Measurements from ENCODE around the gene RSBN1. TPM values are rescaled to one million over a fixed set of nuclear protein-coding genes. Genes with fewer than 3 reads are reported as not detected.

RSBN1 gene
- total RNA-seq, 2 experiments from 2014 or later: 13.6 to 14.3 TPM

DNA sequence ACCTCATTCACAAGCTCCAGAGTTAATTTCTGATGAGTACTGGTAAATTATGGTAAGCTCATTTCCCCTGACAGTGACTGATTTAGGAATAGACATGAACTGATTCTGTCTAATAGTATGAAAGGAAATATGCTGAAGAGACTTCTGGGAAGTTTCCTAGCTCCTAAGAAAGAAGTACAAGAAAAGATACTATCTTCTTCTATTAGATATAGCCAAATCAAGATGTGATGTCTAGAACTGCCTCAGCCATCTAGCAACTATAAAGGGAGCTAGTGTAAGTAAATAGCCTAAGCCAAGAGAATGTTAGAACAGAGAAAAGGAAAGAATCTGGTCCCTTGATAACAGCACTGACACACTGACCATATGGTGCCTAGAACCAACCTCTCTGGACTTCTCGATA, 42.2 kb downstream of the RSBN1 start:
- CTCF ChIA-PET: interaction anchor here (0.9 to 1.3 kb wide), 4 partner anchors 10 to 34 kb away, joined by 3 to 5 read pairs (median 3); no protein-coding TSS in a partner anchor
- Mint-ChIP-seq H3K9me3 (no peaks in the 10 kb centered on the region), H3K4me1 (ENCODE audit: low read depth) (peaks cover 32% of the 10 kb centered on the region), H3K27me3 (ENCODE audit: low read depth) (no peaks in the 10 kb centered on the region), H3K36me3 (ENCODE audit: low read depth) (peaks cover 16% of the 10 kb centered on the region), H3K4me3 (no peak overlapping the region), H3K27ac (no peak overlapping the region)
- no peak for DNase-seq
- intact Hi-C loops (cut with micrococcal nuclease): no loop called here

- CTCF ChIA-PET: interaction anchor here (1.1 to 1.3 kb wide), 2 partner anchors 9 to 12 kb away, joined by 3 read pairs; no protein-coding TSS in a partner anchor
- Mint-ChIP-seq H3K36me3 (ENCODE audit: low read depth) (peaks cover 16% of the 10 kb centered on the region), H3K27me3 (ENCODE audit: low read depth) (no peaks in the 10 kb centered on the region), H3K4me3 (no peak overlapping the region), H3K4me1 (ENCODE audit: low read depth) (peaks cover 32% of the 10 kb centered on the region), H3K9me3 (no peaks in the 10 kb centered on the region), H3K27ac (no peak overlapping the region)
- no peak for DNase-seq
- intact Hi-C loops (cut with micrococcal nuclease): no loop called here
Measured at GRCh38 chr1:113769601-113769970, 42.7 kb downstream of the RSBN1 start.

DNA sequence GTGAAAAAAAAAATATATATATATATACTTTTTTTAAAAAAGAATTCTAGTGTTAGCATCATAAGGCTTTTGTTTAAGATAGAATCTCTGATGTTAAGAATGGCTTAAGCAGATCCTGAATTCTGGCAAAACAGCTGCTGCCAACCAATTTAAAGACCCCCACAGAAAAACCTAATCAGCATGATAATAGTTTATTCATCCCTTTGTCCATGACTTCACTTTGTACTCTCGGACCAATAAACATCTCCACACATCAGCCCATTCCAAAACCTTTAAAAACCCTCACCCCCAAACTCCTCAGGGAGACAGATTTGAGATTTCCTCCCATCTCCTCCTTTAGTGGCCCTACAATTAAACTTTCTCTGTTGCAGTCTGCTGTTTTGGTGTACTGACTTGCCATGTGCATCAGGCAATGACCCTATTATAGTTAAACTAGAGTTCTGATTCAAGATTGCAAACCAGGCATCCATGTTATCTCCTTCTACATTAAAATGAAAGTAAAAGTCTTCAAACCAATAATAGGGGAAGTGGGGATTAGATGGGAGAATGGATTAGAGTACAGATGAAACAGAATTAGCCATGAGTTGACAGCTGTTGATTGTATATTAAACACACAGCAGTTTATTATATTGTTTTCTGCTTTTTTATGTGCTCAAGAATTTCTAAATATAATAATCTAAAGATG, 43.2 kb downstream of the RSBN1 start:
- peaks cover 32% of the 10 kb centered on the region for H3K4me1 Mint-ChIP-seq (ENCODE audit: low read depth)
- intact Hi-C loops (cut with micrococcal nuclease): no loop called here
- no peaks in the 10 kb centered on the region for H3K9me3 Mint-ChIP-seq
- no peak overlapping the region for H3K27ac Mint-ChIP-seq
- CTCF ChIA-PET: interaction anchor here (1.1 to 1.3 kb wide), 2 partner anchors 13 to 26 kb away, joined by 3 read pairs; no protein-coding TSS in a partner anchor
- H3K4me3 Mint-ChIP-seq: peak overlapping the region; percentile 3
- peaks cover 16% of the 10 kb centered on the region for H3K36me3 Mint-ChIP-seq (ENCODE audit: low read depth)
- no peaks in the 10 kb centered on the region for H3K27me3 Mint-ChIP-seq (ENCODE audit: low read depth)
- DNase-seq: no peak

DNA sequence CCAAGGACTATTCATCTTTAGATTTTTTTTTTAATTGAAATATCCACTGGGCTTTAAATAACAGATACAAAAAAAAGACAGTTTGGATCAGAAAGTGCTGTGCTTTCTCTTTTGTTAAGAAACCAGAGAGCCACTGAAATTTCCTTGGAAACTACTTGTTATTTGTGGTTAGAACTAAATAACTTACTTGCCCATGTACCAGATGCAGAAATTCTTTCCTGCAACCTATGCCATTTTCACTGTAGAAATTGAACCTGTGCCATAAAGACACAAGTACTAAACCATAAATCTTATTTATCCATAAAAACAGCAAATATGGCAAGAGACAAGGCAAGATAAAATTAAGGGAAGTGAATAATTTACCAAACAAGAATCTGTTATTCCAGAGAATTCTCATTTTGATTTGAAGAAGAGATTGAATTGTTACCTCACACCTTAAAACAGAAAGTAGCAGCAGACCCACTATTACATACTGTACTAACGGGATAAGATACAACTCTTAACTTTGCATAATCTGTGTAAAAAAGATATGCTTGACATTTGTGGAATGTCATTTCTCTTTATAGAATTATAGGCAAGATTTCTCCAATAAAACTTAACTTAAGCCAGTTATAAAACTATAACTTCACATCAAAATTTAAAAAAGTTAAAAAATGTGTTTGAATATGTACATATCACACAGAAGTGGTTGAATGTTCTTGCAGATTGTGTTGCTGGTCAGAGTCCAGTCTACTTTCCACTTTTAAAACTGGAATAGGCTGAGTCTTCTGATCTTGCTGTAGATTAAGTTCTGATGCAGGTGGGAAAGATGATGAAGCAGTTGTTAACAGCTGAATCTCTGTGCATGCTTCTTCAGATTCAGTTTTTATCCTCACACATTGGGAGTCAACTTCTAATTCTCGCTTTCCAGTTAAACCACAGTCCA, 46.7 kb downstream of the RSBN1 start:
- peaks cover 16% of the 10 kb centered on the region for H3K36me3 Mint-ChIP-seq (ENCODE audit: low read depth)
- CTCF ChIA-PET: no interaction called here
- H3K4me3 Mint-ChIP-seq: no peak overlapping the region
- intact Hi-C loops (cut with micrococcal nuclease): no loop called here
- H3K4me1 Mint-ChIP-seq (ENCODE audit: low read depth): peaks cover 26% of the 10 kb centered on the region
- no peaks in the 10 kb centered on the region for H3K9me3 Mint-ChIP-seq
- no peak overlapping the region for H3K27ac Mint-ChIP-seq
- no peaks in the 10 kb centered on the region for H3K27me3 Mint-ChIP-seq (ENCODE audit: low read depth)
- no peak for DNase-seq

DNA sequence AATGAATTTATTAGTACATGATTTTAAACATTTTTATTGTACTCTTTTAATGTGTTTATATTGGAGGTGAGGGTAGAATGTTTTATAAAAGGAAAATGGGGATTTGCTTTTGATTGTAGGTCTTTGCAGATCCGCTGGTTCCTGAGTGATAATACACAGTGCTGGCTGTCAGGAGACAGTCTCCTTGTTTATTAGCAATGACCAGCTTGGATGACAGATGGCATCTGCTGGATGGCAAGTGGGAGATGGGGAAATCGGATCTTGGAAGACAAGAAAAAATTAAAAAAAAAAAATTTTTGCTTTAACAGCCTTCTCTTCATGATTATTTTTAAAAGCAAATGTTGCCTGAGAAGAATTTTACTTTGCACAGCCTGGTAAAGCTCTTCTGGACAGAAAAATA, 48.6 kb downstream of the RSBN1 start:
- Mint-ChIP-seq H3K27me3 (ENCODE audit: low read depth) (no peaks in the 10 kb centered on the region), H3K27ac (no peak overlapping the region), H3K36me3 (ENCODE audit: low read depth) (peaks cover 14% of the 10 kb centered on the region), H3K4me3 (no peak overlapping the region), H3K9me3 (no peaks in the 10 kb centered on the region), H3K4me1 (ENCODE audit: low read depth) (peaks cover 19% of the 10 kb centered on the region)
- DNase-seq: no peak
- CTCF ChIA-PET: no interaction called here
- intact Hi-C loops (cut with micrococcal nuclease): no loop called here

GRCh38 chr1:113761937-113762336, 50.3 kb downstream of the RSBN1 start:
- H3K4me3 Mint-ChIP-seq: no peak overlapping the region
- no peaks in the 10 kb centered on the region for H3K27me3 Mint-ChIP-seq (ENCODE audit: low read depth)
- no peak for DNase-seq
- peaks cover 11% of the 10 kb centered on the region for H3K36me3 Mint-ChIP-seq (ENCODE audit: low read depth)
- CTCF ChIA-PET: no interaction called here
- no peak overlapping the region for H3K27ac Mint-ChIP-seq
- intact Hi-C loops (cut with micrococcal nuclease): no loop called here
- peaks cover 21% of the 10 kb centered on the region for H3K4me1 Mint-ChIP-seq (ENCODE audit: low read depth)
- H3K9me3 Mint-ChIP-seq: no peaks in the 10 kb centered on the region

- peak overlapping the region; percentile 96 for H3K27ac Mint-ChIP-seq
- CTCF ChIA-PET: interaction anchor here (0.6 to 1.4 kb wide), 4 partner anchors 10 to 142 kb away, joined by 3 read pairs; no protein-coding TSS in a partner anchor
- H3K4me3 Mint-ChIP-seq: peak overlapping the region; percentile 92
- no peaks in the 10 kb centered on the region for H3K27me3 Mint-ChIP-seq (ENCODE audit: low read depth)
- H3K36me3 Mint-ChIP-seq (ENCODE audit: low read depth): peaks cover 6% of the 10 kb centered on the region
- H3K4me1 Mint-ChIP-seq (ENCODE audit: low read depth): peaks cover 14% of the 10 kb centered on the region
- no peaks in the 10 kb centered on the region for H3K9me3 Mint-ChIP-seq
- DNase-seq: no peak
- intact Hi-C loops (cut with micrococcal nuclease): no loop called here
Measured at GRCh38 chr1:113760102-113761080, 51.9 kb downstream of the RSBN1 start.

GRCh38 chr1:113759333-113760101, 52.8 kb downstream of the RSBN1 start, which contains the start of gene PHTF1:
Gene PHTF1 (minus strand): TSS chr1:113759486. CDS start chr1:113758703, 783 bp downstream.
- DNase-seq: peak; percentile 63
- no peaks in the 10 kb centered on the region for H3K27me3 Mint-ChIP-seq (ENCODE audit: low read depth)
- CTCF ChIA-PET: interaction anchor here (0.6 to 1.4 kb wide), 6 partner anchors 9 to 143 kb away, joined by 3 read pairs; no protein-coding TSS in a partner anchor
- H3K4me3 Mint-ChIP-seq: peak within 1 kb of the TSS; percentile 92
- peaks cover 5% of the 10 kb centered on the region for H3K36me3 Mint-ChIP-seq (ENCODE audit: low read depth)
- peak within 1 kb of the TSS; percentile 96 for H3K27ac Mint-ChIP-seq
- H3K9me3 Mint-ChIP-seq: no peaks in the 10 kb centered on the region
- intact Hi-C loops (cut with micrococcal nuclease): loop anchor here (1.0 to 5.0 kb wide), 7 partner anchors 25 to 803 kb away; partner anchors contain the start of genes DCLRE1B, LRIG2, MAGI3 and RSBN1
- H3K4me1 Mint-ChIP-seq (ENCODE audit: low read depth): peaks cover 14% of the 10 kb centered on the region

- Mint-ChIP-seq H3K9me3 (no peaks in the 10 kb centered on the region), H3K4me1 (ENCODE audit: low read depth) (peaks cover 14% of the 10 kb centered on the region), H3K27me3 (ENCODE audit: low read depth) (no peaks in the 10 kb centered on the region), H3K36me3 (ENCODE audit: low read depth) (peaks cover 5% of the 10 kb centered on the region), H3K4me3 (peak overlapping the region; percentile 92), H3K27ac (peak overlapping the region; percentile 96)
- CTCF ChIA-PET: interaction anchor here (0.6 to 0.8 kb wide), 3 partner anchors 14 to 134 kb away, joined by 3 read pairs; no protein-coding TSS in a partner anchor
- intact Hi-C loops (cut with micrococcal nuclease): loop anchor here (1.0 to 5.0 kb wide), 7 partner anchors 26 to 802 kb away; partner anchors contain the start of genes DCLRE1B, LRIG2, MAGI3 and RSBN1
- peak; percentile 60 for DNase-seq
Measured at GRCh38 chr1:113758631-113759332, 53.5 kb downstream of the RSBN1 start.

- intact Hi-C loops (cut with micrococcal nuclease): loop anchor here (5.0 kb wide), 1 partner anchor 684 kb away; the partner anchor contains the start of gene LRIG2
- Mint-ChIP-seq H3K9me3 (no peaks in the 10 kb centered on the region), H3K4me3 (no peak overlapping the region), H3K4me1 (ENCODE audit: low read depth) (peaks cover 15% of the 10 kb centered on the region), H3K36me3 (ENCODE audit: low read depth) (peaks cover 5% of the 10 kb centered on the region), H3K27me3 (ENCODE audit: low read depth) (no peaks in the 10 kb centered on the region), H3K27ac (no peak overlapping the region)
- no peak for DNase-seq
- CTCF ChIA-PET: interaction anchor here (1.0 kb wide), 1 partner anchor 103 kb away, joined by 3 read pairs; no protein-coding TSS in a partner anchor
Measured at GRCh38 chr1:113756461-113756860, 55.8 kb downstream of the RSBN1 start.
